H9 (cell line): ENCODE measurements around the gene SAMD7. TPM values are rescaled to one million over a fixed set of nuclear protein-coding genes. Genes with fewer than 3 reads are reported as not detected.

Experiments used
- DNase-seq: peaks from one replicate; pipeline ENCODE4 v3.0.0-alpha.2; 2017
- H2AFZ ChIP-seq: one replicate; pipeline ENCODE4 v1.6.1; 2013; ENCODE audit warnings: mild to moderate bottlenecking, low read length, control low read depth, moderate library complexity
- H2AK5ac ChIP-seq: 2 replicates; pipeline ENCODE4 v1.6.1; 2013; ENCODE audit warnings: low read length, control low read depth, mixed read lengths; ENCODE audit not compliant: insufficient read length
- H2BK120ac ChIP-seq: one replicate; pipeline ENCODE4 v1.6.1; 2013; ENCODE audit warnings: low read depth, mild to moderate bottlenecking, low read length, control low read depth, inconsistent platforms; ENCODE audit not compliant: poor library complexity, severe bottlenecking
- H2BK12ac ChIP-seq: 2 replicates; pipeline ENCODE4 v1.6.1; 2013; ENCODE audit warnings: low read length, control low read depth, mixed read lengths, low read depth; ENCODE audit not compliant: insufficient read length
- H2BK15ac ChIP-seq: 2 replicates; pipeline ENCODE4 v1.6.1; 2013; ENCODE audit warnings: low read depth, low read length, control low read depth
- H2BK20ac ChIP-seq: one replicate; pipeline ENCODE4 v1.6.1; 2013; ENCODE audit warnings: low read depth, mild to moderate bottlenecking, low read length, control low read depth, inconsistent platforms; ENCODE audit not compliant: poor library complexity, severe bottlenecking
- H2BK5ac ChIP-seq: 2 replicates; pipeline ENCODE4 v1.6.1; 2013; ENCODE audit warnings: low read length, control low read depth, mixed read lengths; ENCODE audit not compliant: insufficient read length
- H3K14ac ChIP-seq: 2 replicates; pipeline ENCODE4 v1.6.1; 2013; ENCODE audit warnings: low read length, control low read depth; ENCODE audit not compliant: insufficient read depth
- H3K18ac ChIP-seq: 2 replicates; pipeline ENCODE4 v1.6.1; 2013; ENCODE audit warnings: low read depth, mild to moderate bottlenecking, mixed read lengths, low read length, control low read depth; ENCODE audit not compliant: insufficient read length
- H3K23ac ChIP-seq: 2 replicates; pipeline ENCODE4 v1.6.1; 2013; ENCODE audit warnings: low read length, control low read depth, mixed read lengths, low read depth; ENCODE audit not compliant: insufficient read length
- H3K23me2 ChIP-seq: 2 replicates; pipeline ENCODE4 v1.6.1; 2013; ENCODE audit warnings: low read depth, mild to moderate bottlenecking, mixed read lengths, low read length, control low read depth; ENCODE audit not compliant: insufficient read length, poor library complexity, severe bottlenecking
- H3K27ac ChIP-seq: 2 replicates; pipeline ENCODE4 v1.5.1; 2013; ENCODE audit warnings: low read length, control low read depth, mixed read lengths, low read depth; ENCODE audit not compliant: insufficient read length
- H3K27me3 ChIP-seq: 2 replicates; pipeline ENCODE4 v1.6.1; 2013; ENCODE audit warnings: low read length, control low read depth, inconsistent platforms; ENCODE audit not compliant: insufficient read depth
- H3K4ac ChIP-seq: 2 replicates; pipeline ENCODE4 v1.6.1; 2013; ENCODE audit warnings: low read depth, mild to moderate bottlenecking, control low read depth, inconsistent platforms, low read length, moderate library complexity
- H3K4me1 ChIP-seq: 2 replicates; pipeline ENCODE4 v1.6.1; 2013; ENCODE audit warnings: low read length, control low read depth, inconsistent platforms; ENCODE audit not compliant: insufficient read depth
- H3K4me2 ChIP-seq: 2 replicates; pipeline ENCODE4 v1.6.1; 2013; ENCODE audit warnings: low read length, control low read depth, mixed read lengths; ENCODE audit not compliant: insufficient read length, insufficient read depth
- H3K56ac ChIP-seq: 2 replicates; pipeline ENCODE4 v1.6.1; 2013; ENCODE audit warnings: low read depth, mild to moderate bottlenecking, mixed read lengths, low read length, control low read depth; ENCODE audit not compliant: insufficient read length
- H3K79me1 ChIP-seq: 2 replicates; pipeline ENCODE4 v1.6.1; 2013; ENCODE audit warnings: low read depth, mild to moderate bottlenecking, moderate library complexity, low read length, control low read depth, inconsistent platforms; ENCODE audit not compliant: insufficient read depth, poor library complexity, severe bottlenecking
- H3K79me2 ChIP-seq: 2 replicates; pipeline ENCODE4 v1.6.1; 2013; ENCODE audit warnings: low read length, control low read depth, inconsistent platforms; ENCODE audit not compliant: insufficient read depth
- H3K9ac ChIP-seq: 2 replicates; pipeline ENCODE4 v1.6.1; 2013; ENCODE audit warnings: low read length, control low read depth, mixed read lengths; ENCODE audit not compliant: insufficient read length; ENCODE audit errors: extremely low read depth
- H3K9me3 ChIP-seq: one replicate; pipeline ENCODE4 v1.6.1; 2013; ENCODE audit warnings: low read depth, low read length, inconsistent platforms; ENCODE audit not compliant: control insufficient read depth
- H3T11ph ChIP-seq: one replicate; pipeline ENCODE4 v1.6.1; 2013; ENCODE audit warnings: mild to moderate bottlenecking, low read length, control low read depth, inconsistent platforms
- H4K20me1 ChIP-seq: one replicate; pipeline ENCODE4 v1.6.1; 2013; ENCODE audit not compliant: control insufficient read depth, insufficient read length, insufficient read depth
- H4K5ac ChIP-seq: 2 replicates; pipeline ENCODE4 v1.6.1; 2013; ENCODE audit warnings: low read depth, mild to moderate bottlenecking, mixed read lengths, low read length, control low read depth; ENCODE audit not compliant: insufficient read length
- H4K8ac ChIP-seq: replicated peaks from 2 replicates; pipeline ENCODE4 v1.6.1; 2013; ENCODE audit warnings: low read length, control low read depth, mixed read lengths, low read depth; ENCODE audit not compliant: insufficient read length
- H4K91ac ChIP-seq: 2 replicates; pipeline ENCODE4 v1.6.1; 2013; ENCODE audit warnings: low read depth, mild to moderate bottlenecking, moderate library complexity, mixed read lengths, low read length, control low read depth; ENCODE audit not compliant: insufficient read length
- H3K27ac Mint-ChIP-seq, 3 experiments: 2 replicates in 2 of 3; 3 replicates in 1 of 3; pipeline ENCODE4 v1.8.0; 2020 to 2021; ENCODE audit warnings: mixed read lengths in 3 of 3, mild to moderate bottlenecking in 1 of 3, moderate library complexity in 1 of 3
- H3K27me3 Mint-ChIP-seq: 2 replicates; pipeline ENCODE4 v1.8.0; 2021; ENCODE audit warnings: low read depth, mild to moderate bottlenecking, moderate library complexity, mixed read lengths
- H3K36me3 Mint-ChIP-seq, 3 experiments: 2 replicates in 2 of 3; 3 replicates in 1 of 3; pipeline ENCODE4 v1.8.0; 2020 to 2021; ENCODE audit warnings: low read depth in 3 of 3, mixed read lengths in 3 of 3; ENCODE audit not compliant: insufficient read depth in 1 of 3
- H3K4me1 Mint-ChIP-seq, 2 experiments: 2 replicates each; pipeline ENCODE4 v1.8.0; 2020; ENCODE audit warnings: mixed read lengths in 2 of 2
- H3K4me3 Mint-ChIP-seq, 2 experiments: 2 replicates in 1 of 2; 3 replicates in 1 of 2; pipeline ENCODE4 v1.8.0; 2020 to 2021; ENCODE audit warnings: mild to moderate bottlenecking in 2 of 2, mixed read lengths in 2 of 2, moderate library complexity in 1 of 2
- H3K9me3 Mint-ChIP-seq, 2 experiments: 2 replicates in 1 of 2; 3 replicates in 1 of 2; pipeline ENCODE4 v1.8.0; 2020; ENCODE audit warnings: mild to moderate bottlenecking in 2 of 2, mixed read lengths in 2 of 2, moderate library complexity in 1 of 2
- CTCF ChIP-seq: fragments of 200-600 bp; sonication (generic); conservative IDR thresholded peaks from 3 replicates; pipeline ENCODE4 v1.8.0; 2021; ENCODE audit warnings: antibody characterized with exemption, mild to moderate bottlenecking
- WGBS: extraction: QIAGEN DNeasy Blood & Tissue Kit; methylation state at CpG from one replicate; pipeline ENCODE4 v1.1.7; 2013; ENCODE audit warnings: missing lambda C conversion rate, low lambda C conversion rate, mixed read lengths; ENCODE audit not compliant: insufficient read length; ENCODE audit errors: extremely low coverage; 5-methylcytosine and 5-hydroxymethylcytosine counted together
- total RNA-seq: library from RNA; stranded (reverse); gene quantifications from 2 replicates; pipeline ENCODE4 v1.2.1, GENCODE V29; 2021

SAMD7 gene
- total RNA-seq, 1 experiment from 2014 or later = not detected

- H3K4me1 ChIP-seq = no peaks in the 10 kb centered on the region
- no peaks in the 10 kb centered on the region for H3K9me3 ChIP-seq
- no peaks in the 10 kb centered on the region for H3K4me1 Mint-ChIP-seq
- no peak overlapping the region for H3T11ph ChIP-seq
- no peak overlapping the region for H2AK5ac ChIP-seq
- H2BK20ac ChIP-seq = no peak overlapping the region
- H3K27ac Mint-ChIP-seq = no peak overlapping the region
- no peaks in the 10 kb centered on the region for H3K79me1 ChIP-seq
- H3K23ac ChIP-seq = no peak overlapping the region
- WGBS = no CpG with 5 or more reads among the region's 3 CpGs
- H4K20me1 ChIP-seq = no peaks in the 10 kb centered on the region
- H2BK15ac ChIP-seq = no peak overlapping the region
- H3K9ac ChIP-seq = no peak overlapping the region
- no peaks in the 10 kb centered on the region for H3K23me2 ChIP-seq
- no peak overlapping the region for H2BK5ac ChIP-seq
- no peaks in the 10 kb centered on the region for H3K27me3 ChIP-seq
- H3K27ac ChIP-seq = no peak overlapping the region
- no peak overlapping the region for H3K14ac ChIP-seq
- no peak overlapping the region for H4K5ac ChIP-seq
- H3K56ac ChIP-seq = no peak overlapping the region
- H2BK12ac ChIP-seq = no peak overlapping the region
- no peak overlapping the region for H2AFZ ChIP-seq
- no peak overlapping the region for H4K91ac ChIP-seq
- H3K27me3 Mint-ChIP-seq = no peaks in the 10 kb centered on the region; the same call in 1 of the 2 replicates
- no peak for TF ChIP-seq CTCF
- H3K9me3 Mint-ChIP-seq = no peaks in the 10 kb centered on the region
- H3K18ac ChIP-seq = no peak overlapping the region
- no peak overlapping the region for H2BK120ac ChIP-seq
- no peak overlapping the region for H3K4ac ChIP-seq
- no peak for DNase-seq
- H3K4me3 Mint-ChIP-seq = no peak overlapping the region
- no peaks in the 10 kb centered on the region for H3K79me2 ChIP-seq
- H3K4me2 ChIP-seq = no peak overlapping the region
- no peaks in the 10 kb centered on the region for H3K36me3 Mint-ChIP-seq
- no peak overlapping the region for H4K8ac ChIP-seq
Observed at GRCh38 chr3:169953462-169954141, 42.2 kb downstream of the SAMD7 start.
